Activated CD4-positive, alpha-beta memory T cell treated with anti-CD3 and anti-CD28 coated beads for 36 hours (primary cell): ENCODE measurements around the gene RXFP2. TPM values are rescaled to one million over a fixed set of nuclear protein-coding genes. Genes with fewer than 3 reads are reported as not detected.

Source experiments
- CTCF ChIA-PET: fragments of 350-600 bp; sonication (Branson Sonifier 250); formaldehyde crosslinking; loops from one replicate; lab custom pipeline; 2021; ENCODE audit warnings: antibody characterized with exemption, inconsistent platforms; lab: Charles Lee
- POLR2A ChIA-PET: fragments of 350-600 bp; sonication (Branson Sonifier 250); formaldehyde crosslinking; loops from one replicate; lab custom pipeline; 2021; ENCODE audit warnings: antibody characterized with exemption; lab: Charles Lee
- DNase-seq: peaks from one replicate; pipeline ENCODE4 v3.0.0-alpha.2; 2020
- H3K27ac Mint-ChIP-seq: one replicate; pipeline ENCODE4 v1.8.0; 2021; ENCODE audit warnings: mixed read lengths
- H3K27me3 Mint-ChIP-seq: one replicate; pipeline ENCODE4 v1.8.0; 2021; ENCODE audit warnings: mixed read lengths
- H3K36me3 Mint-ChIP-seq: one replicate; pipeline ENCODE4 v1.8.0; 2021; ENCODE audit warnings: mixed read lengths
- H3K4me1 Mint-ChIP-seq: one replicate; pipeline ENCODE4 v1.8.0; 2021; ENCODE audit warnings: low read depth, mixed read lengths
- H3K4me3 Mint-ChIP-seq: one replicate; pipeline ENCODE4 v1.8.0; 2021; ENCODE audit warnings: mild to moderate bottlenecking, mixed read lengths
- H3K9me3 Mint-ChIP-seq: one replicate; pipeline ENCODE4 v1.8.0; 2021; ENCODE audit warnings: mixed read lengths
- intact Hi-C: fragments of 100-400 bp; cut with micrococcal nuclease; formaldehyde crosslinking; loops from one replicate; pipeline ENCODE4 v1.15.1; 2023
- total RNA-seq, 2 experiments: library from RNA; stranded (reverse); gene quantifications; one replicate each; pipeline ENCODE4 v1.2.3, GENCODE V29; 2021

The RXFP2 gene
- total RNA-seq, 2 experiments from 2014 or later = not detected

DNA sequence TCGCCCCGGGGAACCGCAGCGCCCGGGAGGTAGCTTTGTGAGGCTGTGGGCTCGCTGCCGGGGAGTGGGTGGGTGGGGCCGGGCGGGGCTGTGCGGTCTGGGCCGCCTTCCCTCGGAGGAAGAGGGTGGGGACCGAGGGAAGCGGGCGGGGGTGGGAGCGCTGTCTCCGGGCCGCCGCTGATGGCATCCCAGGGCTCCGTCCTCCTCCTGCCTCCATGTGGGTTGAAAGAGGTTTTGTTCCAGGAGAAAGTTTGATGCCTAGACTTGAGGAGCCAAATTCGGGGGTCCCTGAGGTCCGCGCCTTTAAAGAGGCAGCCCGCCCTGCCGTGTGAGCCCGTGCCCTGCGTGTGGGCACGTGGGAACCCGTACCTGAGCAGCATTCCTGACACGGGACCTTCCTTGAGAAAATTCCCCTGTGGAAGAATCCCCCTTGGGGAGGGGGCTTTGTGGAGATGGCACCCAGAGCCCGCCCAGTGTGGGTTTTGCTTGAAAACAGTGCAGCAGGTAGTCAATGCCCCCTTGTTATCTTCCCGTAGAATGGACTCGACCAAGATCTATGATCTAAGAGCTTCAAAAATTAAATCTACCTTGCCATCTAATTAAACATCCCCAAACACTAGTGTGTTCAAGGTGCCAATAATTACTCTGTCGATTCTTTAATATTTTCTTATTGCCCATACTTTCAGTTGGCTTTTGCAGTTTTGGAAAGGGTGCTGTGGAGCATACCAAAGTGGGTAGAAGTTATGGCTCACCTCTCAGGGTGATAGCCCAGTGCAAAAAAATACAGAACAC lies 107.8 kb downstream of the RXFP2 start:
- no peaks in the 10 kb centered on the region for H3K9me3 Mint-ChIP-seq
- H3K27ac Mint-ChIP-seq = no peak overlapping the region
- ChIA-PET POLR2A (no interaction called here), CTCF (no interaction called here)
- DNase-seq = no peak
- peaks cover 20% of the 10 kb centered on the region for H3K27me3 Mint-ChIP-seq
- peaks cover 13% of the 10 kb centered on the region for H3K4me1 Mint-ChIP-seq
- intact Hi-C loops = no loop called here
- no peaks in the 10 kb centered on the region for H3K36me3 Mint-ChIP-seq
- H3K4me3 Mint-ChIP-seq = peak overlapping the region; percentile 65

DNA sequence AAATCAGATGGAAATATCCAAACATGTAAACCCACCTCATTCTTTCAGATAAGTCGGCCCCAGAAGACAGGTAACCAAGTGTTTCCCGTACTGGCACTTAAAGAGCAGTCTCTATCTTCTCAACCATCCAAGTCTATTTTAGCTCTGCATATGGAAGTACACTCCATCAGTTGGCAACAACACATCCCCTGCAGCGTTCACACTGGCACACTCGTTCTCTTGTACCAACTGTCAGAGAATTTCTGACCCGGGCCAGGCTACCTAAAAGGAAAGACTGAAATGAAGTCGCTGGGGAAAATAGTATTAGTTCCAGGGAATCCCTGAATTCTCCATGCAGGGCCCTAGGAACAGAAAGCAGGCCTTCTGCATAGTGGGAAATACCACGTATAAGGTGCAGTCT lies 109.3 kb downstream of the RXFP2 start:
- CTCF ChIA-PET = no interaction called here
- POLR2A ChIA-PET = no interaction called here

DNA sequence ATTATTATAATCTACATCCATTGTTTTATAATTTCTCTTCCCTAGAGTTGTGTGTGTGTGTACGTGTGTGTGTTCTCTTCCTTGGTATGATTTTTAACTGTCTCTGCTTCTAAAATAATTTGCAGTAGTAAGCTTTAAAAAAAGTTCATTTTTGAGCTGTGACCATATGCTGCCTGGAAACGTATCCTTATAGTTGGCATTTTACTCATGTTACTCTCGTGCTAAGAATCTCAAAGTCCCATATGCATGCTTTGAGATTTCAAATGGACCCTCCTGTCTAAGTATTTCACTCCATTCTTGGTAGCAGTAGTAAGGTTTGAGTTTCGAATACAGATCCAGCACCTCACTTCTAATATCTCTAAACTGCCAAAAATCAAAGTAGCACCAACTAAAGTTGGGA lies 109.9 kb downstream of the RXFP2 start:
- POLR2A ChIA-PET = no interaction called here
- Mint-ChIP-seq H3K9me3 (no peaks in the 10 kb centered on the region), H3K4me1 (peaks cover 13% of the 10 kb centered on the region), H3K36me3 (no peaks in the 10 kb centered on the region), H3K4me3 (no peak overlapping the region), H3K27ac (no peak overlapping the region), H3K27me3 (peaks cover 17% of the 10 kb centered on the region)
- intact Hi-C loops = no loop called here
- no peak for DNase-seq
- CTCF ChIA-PET = no interaction called here

More for the DNA sequence above, 109.3 kb downstream of the RXFP2 start:
- Mint-ChIP-seq H3K9me3 (no peaks in the 10 kb centered on the region), H3K27ac (no peak overlapping the region), H3K27me3 (peaks cover 17% of the 10 kb centered on the region), H3K4me1 (peaks cover 13% of the 10 kb centered on the region), H3K36me3 (no peaks in the 10 kb centered on the region), H3K4me3 (no peak overlapping the region)
- intact Hi-C loops = no loop called here
- no peak for DNase-seq

DNA sequence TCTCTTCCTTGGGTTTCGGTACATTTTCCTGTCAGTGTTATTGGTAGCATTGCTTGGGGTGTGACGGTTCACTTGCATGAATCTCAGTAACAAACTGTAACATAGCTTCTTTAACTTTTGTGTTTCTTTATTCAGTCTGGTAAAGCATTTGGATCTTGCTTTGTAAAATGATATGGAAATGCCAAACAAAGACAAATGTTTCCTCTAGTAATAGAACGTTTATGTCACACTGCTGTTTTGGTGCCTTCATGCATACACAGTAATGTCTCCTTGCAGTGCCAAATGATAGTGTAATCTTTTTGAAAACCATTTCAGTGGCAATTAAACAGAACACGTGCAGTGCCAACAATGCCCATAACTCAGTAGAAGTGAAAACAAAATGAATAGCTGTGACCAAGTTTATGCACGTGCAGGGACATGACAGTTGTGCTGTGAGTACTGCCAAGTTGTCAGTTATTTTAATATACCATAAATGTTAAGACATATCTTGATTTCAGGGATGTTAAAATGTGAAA lies 110.8 kb downstream of the RXFP2 start:
- H3K27me3 Mint-ChIP-seq = peaks cover 12% of the 10 kb centered on the region
- DNase-seq = no peak
- intact Hi-C loops = no loop called here
- CTCF ChIA-PET = interaction anchor here (0.7 kb wide), 1 partner anchor 60 kb away, joined by 3 read pairs; no protein-coding TSS in a partner anchor
- peaks cover 9% of the 10 kb centered on the region for H3K4me1 Mint-ChIP-seq
- no peak overlapping the region for H3K27ac Mint-ChIP-seq
- POLR2A ChIA-PET = no interaction called here
- no peaks in the 10 kb centered on the region for H3K36me3 Mint-ChIP-seq
- no peak overlapping the region for H3K4me3 Mint-ChIP-seq
- no peaks in the 10 kb centered on the region for H3K9me3 Mint-ChIP-seq

DNA sequence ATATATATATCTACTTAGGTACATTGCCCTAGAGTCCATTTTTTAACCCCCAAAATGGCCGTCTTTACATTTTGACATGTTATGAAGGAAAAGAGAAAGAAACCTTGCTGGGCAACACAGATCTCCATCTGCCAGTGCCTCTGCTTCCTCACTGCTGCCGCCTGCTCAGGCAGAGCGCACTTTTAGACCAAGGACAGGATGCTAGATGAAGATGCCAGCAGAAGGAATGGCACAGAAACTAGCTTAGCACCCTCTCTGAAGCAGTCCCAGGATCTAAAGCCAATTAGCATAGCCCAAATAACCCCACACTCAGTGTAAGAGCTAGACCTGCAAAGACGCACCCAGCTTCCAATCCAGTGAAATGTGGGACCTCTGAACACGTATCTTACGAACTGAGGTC lies 111.9 kb downstream of the RXFP2 start:
- H3K36me3 Mint-ChIP-seq = no peaks in the 10 kb centered on the region
- ChIA-PET POLR2A (no interaction called here), CTCF (no interaction called here)
- no peak overlapping the region for H3K4me3 Mint-ChIP-seq
- peaks cover 10% of the 10 kb centered on the region for H3K27me3 Mint-ChIP-seq
- no peak overlapping the region for H3K27ac Mint-ChIP-seq
- peaks cover 9% of the 10 kb centered on the region for H3K4me1 Mint-ChIP-seq
- DNase-seq = no peak
- no peaks in the 10 kb centered on the region for H3K9me3 Mint-ChIP-seq
- intact Hi-C loops = no loop called here
